ENCODE data around the gene TRHDE. TPM values are rescaled to one million over a fixed set of nuclear protein-coding genes. Genes with fewer than 3 reads are reported as not detected.

Gene TRHDE
- total and polyA plus RNA-seq, 8 donors: 1.9 to 30.2 (median 17.9) TPM

DNA sequence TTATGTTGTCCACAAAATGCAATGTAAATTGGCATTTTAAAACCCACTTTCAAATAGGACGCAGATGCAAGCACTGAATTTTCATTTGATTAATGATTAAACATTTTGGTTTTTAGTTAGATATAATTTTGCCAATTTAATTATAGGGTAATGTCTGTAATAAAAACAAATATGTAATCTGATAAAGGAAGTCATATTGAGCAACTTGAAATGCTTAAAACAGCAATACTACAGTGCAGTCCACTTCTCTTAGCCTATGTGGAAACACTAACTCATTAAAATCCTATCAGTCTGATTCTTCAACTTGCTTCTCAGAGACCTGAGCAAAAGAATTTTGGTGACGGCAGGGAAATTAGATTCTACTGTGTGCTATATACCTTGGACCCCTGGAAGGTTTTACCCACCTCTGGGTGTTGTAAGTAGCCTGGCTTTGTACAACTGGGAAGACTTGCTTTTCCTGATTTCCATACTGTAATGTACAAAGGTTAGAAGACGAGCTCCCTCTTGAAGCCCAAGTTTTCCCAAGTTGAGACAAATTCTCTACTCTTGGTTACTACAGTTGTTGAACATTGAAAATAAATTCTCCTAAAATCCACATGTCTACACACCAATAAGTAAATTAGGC, 4.1 kb downstream of the TRHDE start:
- 23 to 28% methylated on average over 3 of the region's 3 CpGs for WGBS, 2 donors
- H3K36me3 ChIP-seq: no peaks in the 10 kb centered on the region
- ATAC-seq: peak in 1 of 4 donors; percentile 1
- no peaks in the 10 kb centered on the region for H3K27me3 ChIP-seq
- H3K4me1 ChIP-seq: peaks cover 15 to 19% (median 17%) of the 10 kb centered on the region in 3 donors
- DNase-seq: no peak
- intact Hi-C loops (cut with DNase I): no loop called here
- peak overlapping the region; percentile 43 to 93 (median 70) for H3K27ac ChIP-seq
- no peaks in the 10 kb centered on the region for H3K9me3 ChIP-seq
- peak overlapping the region in 2 of 4 donors; percentile 65 to 71 for H3K4me3 ChIP-seq
- FAIRE-seq: no peak
- TF ChIP-seq, protein P1, sequence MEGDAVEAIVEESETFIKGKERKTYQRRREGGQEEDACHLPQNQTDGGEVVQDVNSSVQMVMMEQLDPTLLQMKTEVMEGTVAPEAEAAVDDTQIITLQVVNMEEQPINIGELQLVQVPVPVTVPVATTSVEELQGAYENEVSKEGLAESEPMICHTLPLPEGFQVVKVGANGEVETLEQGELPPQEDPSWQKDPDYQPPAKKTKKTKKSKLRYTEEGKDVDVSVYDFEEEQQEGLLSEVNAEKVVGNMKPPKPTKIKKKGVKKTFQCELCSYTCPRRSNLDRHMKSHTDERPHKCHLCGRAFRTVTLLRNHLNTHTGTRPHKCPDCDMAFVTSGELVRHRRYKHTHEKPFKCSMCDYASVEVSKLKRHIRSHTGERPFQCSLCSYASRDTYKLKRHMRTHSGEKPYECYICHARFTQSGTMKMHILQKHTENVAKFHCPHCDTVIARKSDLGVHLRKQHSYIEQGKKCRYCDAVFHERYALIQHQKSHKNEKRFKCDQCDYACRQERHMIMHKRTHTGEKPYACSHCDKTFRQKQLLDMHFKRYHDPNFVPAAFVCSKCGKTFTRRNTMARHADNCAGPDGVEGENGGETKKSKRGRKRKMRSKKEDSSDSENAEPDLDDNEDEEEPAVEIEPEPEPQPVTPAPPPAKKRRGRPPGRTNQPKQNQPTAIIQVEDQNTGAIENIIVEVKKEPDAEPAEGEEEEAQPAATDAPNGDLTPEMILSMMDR (IDR thresholded peaks at IDR 0.05): no peak

DNA sequence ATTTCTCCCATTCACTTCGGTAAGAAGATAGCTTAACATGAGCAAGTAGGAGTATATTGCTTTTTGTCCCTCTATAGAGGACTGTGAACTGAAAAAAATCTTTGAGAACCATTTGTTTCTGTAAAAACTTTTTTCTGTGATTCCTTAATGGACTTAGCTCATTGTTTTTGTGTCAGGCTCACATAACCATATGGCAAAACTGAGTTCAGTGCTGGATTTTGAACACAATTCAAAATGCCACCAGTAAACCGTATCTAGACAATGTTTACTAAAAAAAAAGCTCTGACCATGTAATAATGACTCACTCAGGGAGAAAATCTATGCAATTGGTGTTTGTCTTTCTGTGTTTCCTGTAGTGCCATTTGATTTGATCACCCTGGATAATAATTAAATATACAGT, 5.2 kb downstream of the TRHDE start:
- FAIRE-seq: no peak

DNA sequence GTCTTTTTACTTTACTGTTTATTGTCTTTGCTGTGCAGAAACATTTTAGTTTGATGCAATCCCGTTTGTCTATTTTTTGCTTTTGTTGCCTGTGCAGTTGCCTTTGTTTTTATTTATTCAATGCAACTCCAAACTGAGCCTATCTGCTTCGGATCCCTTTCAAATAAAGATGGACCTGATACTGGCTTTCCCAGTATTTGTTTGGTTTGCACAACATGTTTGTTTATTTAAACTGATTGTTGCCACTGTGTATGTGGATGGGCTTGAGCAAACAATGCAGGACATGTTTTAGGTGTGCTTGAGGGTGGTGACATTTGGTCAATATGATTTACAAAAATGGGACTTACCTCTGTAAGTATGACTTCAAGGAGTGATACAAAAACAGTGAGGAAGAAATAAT, 6.7 kb downstream of the TRHDE start:
- H3K27ac ChIP-seq: no peak overlapping the region
- no peaks in the 10 kb centered on the region for H3K27me3 ChIP-seq
- no peak overlapping the region for H3K4me3 ChIP-seq
- WGBS, 2 donors: 21 to 25% methylated on average over 2 of the region's 2 CpGs
- TF ChIP-seq, protein P1 (IDR thresholded peaks at IDR 0.05): no peak
- intact Hi-C loops (cut with DNase I): no loop called here
- ATAC-seq (no peak), FAIRE-seq (no peak), DNase-seq (no peak)
- no peaks in the 10 kb centered on the region for H3K9me3 ChIP-seq
- peaks cover 15 to 24% (median 19%) of the 10 kb centered on the region in 3 donors for H3K4me1 ChIP-seq
- H3K36me3 ChIP-seq: no peaks in the 10 kb centered on the region

More for the DNA sequence above, 5.2 kb downstream of the TRHDE start:
- peaks cover 15 to 24% (median 19%) of the 10 kb centered on the region in 3 donors for H3K4me1 ChIP-seq
- WGBS, 2 donors: 25 to 33% methylated on average over 2 of the region's 2 CpGs
- DNase-seq: no peak
- H3K27ac ChIP-seq: peak overlapping the region; percentile 43 to 93 (median 70)
- ATAC-seq: peak; percentile 42 to 58 (median 51)
- TF ChIP-seq, protein P1 (IDR thresholded peaks at IDR 0.05): no peak
- peak overlapping the region in 2 of 4 donors; percentile 65 to 71 for H3K4me3 ChIP-seq
- no peaks in the 10 kb centered on the region for H3K9me3 ChIP-seq
- intact Hi-C loops (cut with DNase I): no loop called here
- no peaks in the 10 kb centered on the region for H3K27me3 ChIP-seq
- no peaks in the 10 kb centered on the region for H3K36me3 ChIP-seq

DNA sequence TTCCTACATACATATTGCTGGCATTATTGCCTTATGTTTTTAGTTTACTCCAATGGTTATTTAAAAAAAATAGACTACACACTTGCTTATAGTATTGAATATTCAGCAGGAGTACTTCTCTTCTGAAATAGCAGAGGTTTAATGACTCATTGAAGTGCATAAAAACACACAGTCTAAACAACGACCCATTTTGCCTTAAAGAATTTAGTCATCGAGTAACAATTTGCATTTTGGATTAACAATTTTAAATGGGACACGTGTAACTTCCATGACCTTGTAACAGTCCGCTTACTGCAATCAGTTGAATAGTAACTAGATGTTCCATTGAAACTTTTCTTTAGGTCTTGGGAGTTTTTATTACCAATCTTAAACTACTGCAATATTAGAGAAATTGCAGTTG, 9.0 kb downstream of the TRHDE start:
- TF ChIP-seq, protein P1 (IDR thresholded peaks at IDR 0.05): no peak
- WGBS, 2 donors: 15 to 23% methylated on average over 4 of the region's 4 CpGs
- no peak for ATAC-seq
- Histone ChIP-seq H3K27me3 (no peaks in the 10 kb centered on the region), H3K4me3 (no peak overlapping the region), H3K4me1 (peaks cover 15 to 24% (median 19%) of the 10 kb centered on the region in 3 donors), H3K36me3 (no peaks in the 10 kb centered on the region), H3K27ac (no peak overlapping the region), H3K9me3 (no peaks in the 10 kb centered on the region)
- no peak for DNase-seq
- FAIRE-seq: no peak
- intact Hi-C loops (cut with DNase I): no loop called here

DNA sequence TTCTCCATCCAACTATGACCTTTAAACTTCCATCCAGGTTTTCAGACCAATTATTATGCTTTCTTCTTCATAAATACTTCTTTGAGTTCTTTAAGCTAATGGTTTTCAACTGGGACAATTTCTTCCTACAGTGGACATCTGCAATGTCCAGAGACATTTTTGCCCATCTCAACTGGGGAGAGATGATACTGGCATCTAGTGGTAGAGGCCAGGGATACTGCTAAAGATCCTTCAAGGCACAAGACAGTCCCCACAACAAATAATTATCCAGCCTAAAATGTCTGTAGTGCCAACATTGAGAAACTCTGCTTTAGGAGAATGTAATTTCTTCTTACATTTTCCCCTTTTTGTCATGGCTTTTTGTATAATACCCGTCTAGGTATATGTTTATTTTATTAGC, 10.6 kb downstream of the TRHDE start:
- WGBS, 2 donors: 50 to 55% methylated on average over 1 of the region's 1 CpG
- TF ChIP-seq, protein P1 (IDR thresholded peaks at IDR 0.05): peak in 2 of 4 donors; percentile 12 to 26
- no peaks in the 10 kb centered on the region for H3K9me3 ChIP-seq
- ATAC-seq: peak; percentile 49 to 80 (median 72)
- H3K36me3 ChIP-seq: no peaks in the 10 kb centered on the region
- peaks cover 15 to 24% (median 19%) of the 10 kb centered on the region in 3 donors for H3K4me1 ChIP-seq
- intact Hi-C loops (cut with DNase I): no loop called here
- no peak overlapping the region for H3K27ac ChIP-seq
- no peaks in the 10 kb centered on the region for H3K27me3 ChIP-seq
- no peak for DNase-seq
- FAIRE-seq: no peak
- no peak overlapping the region for H3K4me3 ChIP-seq
